Sigmoid colon (tissue), 7 donors: ENCODE results near the gene P2RY1. TPM values are rescaled to one million over a fixed set of nuclear protein-coding genes. Genes with fewer than 3 reads are reported as not detected.
A peak's percentile ranks its signal among the peaks of the same experiment; 100 is the strongest.

ENCODE experiments used
- DNase-seq: peaks from one replicate; pipeline ENCODE4 v3.0.0-alpha.2; 2019
- H3K27ac ChIP-seq, 4 donors: fragments of 200-600 bp; sonication (generic); one replicate each; pipeline ENCODE4 v1.5.1; 2016 to 2019; ENCODE audit warnings: mild to moderate bottlenecking in 1 of 4
- H3K27me3 ChIP-seq, 3 donors: fragments of 200-600 bp; sonication (generic); one replicate each; pipeline ENCODE4 v1.5.1; 2019; ENCODE audit warnings: mild to moderate bottlenecking in 1 of 3
- H3K36me3 ChIP-seq, 4 donors: fragments of 200-600 bp; sonication (generic); one replicate each; pipeline ENCODE4 v1.5.1; 2016 to 2019
- H3K4me1 ChIP-seq, 4 donors: fragments of 200-600 bp; sonication (generic); one replicate each; pipeline ENCODE4 v1.5.1; 2017 to 2019
- H3K4me3 ChIP-seq, 4 donors: fragments of 200-600 bp; sonication (generic); one replicate each; pipeline ENCODE4 v1.5.1; 2017 to 2019; ENCODE audit warnings: mild to moderate bottlenecking in 2 of 4, moderate library complexity in 1 of 4
- H3K9me3 ChIP-seq, 4 donors: fragments of 200-600 bp in 3 of 4; sonication (generic) in 3 of 4; one replicate each; pipeline versions ENCODE4 v1.5.1 to v1.6.1; 2013 to 2019
- CTCF ChIP-seq, 4 experiments: fragments of 450-650 bp in 3 of 4; fragments of 200-600 bp in 1 of 4; IDR thresholded peaks; one replicate each; pipeline ENCODE4 v1.5.1; 2016 to 2019; ENCODE audit warnings: antibody characterized with exemption in 4 of 4, mild to moderate bottlenecking in 3 of 4, moderate library complexity in 2 of 4
- EP300 ChIP-seq, 4 donors: sonication (generic); formaldehyde crosslinking; IDR thresholded peaks; one replicate each; pipeline ENCODE4 v1.6.1; 2017; ENCODE audit warnings: antibody characterized with exemption in 4 of 4
- POLR2A ChIP-seq, 2 donors: fragments of 450-650 bp; IDR thresholded peaks; one replicate each; pipeline ENCODE4 v1.6.1; 2016; ENCODE audit warnings: antibody characterized with exemption in 2 of 2, mild to moderate bottlenecking in 2 of 2, moderate library complexity in 2 of 2
- POLR2AphosphoS5 ChIP-seq, 4 donors: sonication (generic); formaldehyde crosslinking; IDR thresholded peaks; one replicate each; pipeline ENCODE4 v1.6.1; 2017; ENCODE audit warnings: antibody characterized with exemption in 4 of 4
- WGBS, 2 donors: extraction: QIAGEN DNeasy Blood & Tissue Kit; methylation state at CpG; one replicate each; pipeline ENCODE4 v1.1.7; 2013; 5-methylcytosine and 5-hydroxymethylcytosine counted together
- intact Hi-C: fragments of 100-400 bp; cut with DNase I; formaldehyde crosslinking; loops from one replicate; pipeline ENCODE4 v1.15.1; 2023
- polyA plus RNA-seq, 3 donors: library from polyadenylated mRNA; stranded (reverse); fragments of 200-250 nt; gene quantifications; one replicate each; pipeline ENCODE4 v1.2.3, GENCODE V29; 2013
- total RNA-seq, 4 donors: library from RNA; depleted of rRNA; stranded (reverse); fragments of >200 nt; gene quantifications; one replicate each; pipeline ENCODE4 v1.1.0, GENCODE V29; 2016
- donor health status: healthy with polysubstance abuse.
- donor health status: Bipolar disorder and iron deficiency.
- donor health status: healthy.

P2RY1 gene
- total and polyA plus RNA-seq, 7 donors, result 2.5 to 55.6 (median 21.4) TPM

GRCh38 chr3:152834191-152834775 is 648 bp upstream of the P2RY1 start:
- WGBS, 2 donors, result 4 to 11% methylated on average over 17 of the region's 17 CpGs
- intact Hi-C loops, result no loop called here
- no peaks in the 10 kb centered on the region for H3K9me3 ChIP-seq
- peak overlapping the region; percentile 52 to 70 (median 58) for H3K4me3 ChIP-seq
- no peaks in the 10 kb centered on the region for H3K36me3 ChIP-seq
- TF ChIP-seq CTCF (IDR thresholded peaks at IDR 0.05) (peak in 1 of 4 experiments; percentile 6), POLR2A (IDR thresholded peaks at IDR 0.05) (no peak)
- H3K27ac ChIP-seq, result peak overlapping the region; percentile 63 to 74 (median 68)
- peaks cover 4 to 25% (median 14%) of the 10 kb centered on the region in 3 donors for H3K27me3 ChIP-seq
- H3K4me1 ChIP-seq, result peaks cover 0 to 14% (median 7%) of the 10 kb centered on the region in 4 donors
- DNase-seq, result no peak

GRCh38 chr3:152835601-152836102 is 721 bp downstream of the P2RY1 start:
- 1 to 2% methylated on average over 47 of the region's 47 CpGs for WGBS, 2 donors
- Histone ChIP-seq H3K9me3 (no peaks in the 10 kb centered on the region), H3K27me3 (peaks cover 4 to 25% (median 14%) of the 10 kb centered on the region in 3 donors), H3K36me3 (no peaks in the 10 kb centered on the region), H3K4me1 (peaks cover 0 to 14% (median 7%) of the 10 kb centered on the region in 4 donors), H3K4me3 (peak overlapping the region; percentile 52 to 70 (median 58)), H3K27ac (peak overlapping the region; percentile 63 to 74 (median 68))
- TF ChIP-seq CTCF (IDR thresholded peaks at IDR 0.05) (no peak), POLR2AphosphoS5 (IDR thresholded peaks at IDR 0.05) (no peak), POLR2A (IDR thresholded peaks at IDR 0.05) (no peak)
- intact Hi-C loops, result no loop called here
- DNase-seq, result peak; percentile 62

GRCh38 chr3:152836269-152836668 is 1.3 kb downstream of the P2RY1 start:
- DNase-seq, result no peak
- Histone ChIP-seq H3K27ac (peak overlapping the region in 3 of 4 donors; percentile 68 to 74 (median 69)), H3K4me3 (peak overlapping the region; percentile 52 to 70 (median 58)), H3K4me1 (peaks cover 0 to 14% (median 7%) of the 10 kb centered on the region in 4 donors), H3K9me3 (no peaks in the 10 kb centered on the region), H3K36me3 (no peaks in the 10 kb centered on the region), H3K27me3 (peaks cover 4 to 25% (median 14%) of the 10 kb centered on the region in 3 donors)
- 18 to 71% methylated on average over 14 of the region's 14 CpGs for WGBS, 2 donors
- intact Hi-C loops, result no loop called here
- TF ChIP-seq EP300 (IDR thresholded peaks at IDR 0.05) (no peak), POLR2A (IDR thresholded peaks at IDR 0.05) (no peak), CTCF (IDR thresholded peaks at IDR 0.05) (no peak), POLR2AphosphoS5 (IDR thresholded peaks at IDR 0.05) (no peak)

GRCh38 chr3:152839511-152839910 is 4.6 kb downstream of the P2RY1 start:
- Histone ChIP-seq H3K4me1 (peaks cover 0 to 10% (median 5%) of the 10 kb centered on the region in 4 donors), H3K9me3 (no peaks in the 10 kb centered on the region), H3K27ac (no peak overlapping the region), H3K4me3 (peak overlapping the region in 3 of 4 donors; percentile 58 to 70 (median 58)), H3K27me3 (peaks cover 4 to 23% (median 14%) of the 10 kb centered on the region in 3 donors), H3K36me3 (no peaks in the 10 kb centered on the region)
- no peak for TF ChIP-seq CTCF (IDR thresholded peaks at IDR 0.05)
- TF ChIP-seq POLR2A (IDR thresholded peaks at IDR 0.05), result no peak
- no peak for TF ChIP-seq POLR2AphosphoS5 (IDR thresholded peaks at IDR 0.05)
- TF ChIP-seq EP300 (IDR thresholded peaks at IDR 0.05), result no peak
- WGBS, 2 donors, result 75 to 85% methylated on average over 1 of the region's 1 CpG
- intact Hi-C loops, result no loop called here
- DNase-seq, result no peak
